Testis (tissue), 3 donors: ENCODE results near the gene ZCCHC14. TPM values are rescaled to one million over a fixed set of nuclear protein-coding genes. Genes with fewer than 3 reads are reported as not detected.
"Not testable (repeated sequence)": the region's sequence is repeated elsewhere in the genome, so short reads cannot be mapped to it uniquely, and the experiment has no call there.

ENCODE experiments used
- DNase-seq: peaks from one replicate; pipeline ENCODE4 v3.0.0-alpha.2; 2019
- H3K27ac ChIP-seq, 2 donors: fragments of 200-600 bp; sonication (generic); one replicate each; pipeline ENCODE4 v1.5.1; 2019
- H3K27me3 ChIP-seq: fragments of 200-600 bp; sonication (generic); one replicate; pipeline ENCODE4 v1.5.1; 2019
- H3K36me3 ChIP-seq: fragments of 200-600 bp; sonication (generic); one replicate; pipeline ENCODE4 v1.5.1; 2017; ENCODE audit warnings: low read depth; ENCODE audit errors: missing control alignments
- H3K4me1 ChIP-seq: fragments of 200-600 bp; sonication (generic); one replicate; pipeline ENCODE4 v1.5.1; 2019
- H3K4me3 ChIP-seq, 2 donors: fragments of 200-600 bp; sonication (generic); one replicate each; pipeline ENCODE4 v1.5.1; 2017 to 2019
- H3K9me3 ChIP-seq: fragments of 200-600 bp; sonication (generic); one replicate; pipeline ENCODE4 v1.5.1; 2017
- POLR2A ChIP-seq: fragments of 450-650 bp; IDR thresholded peaks from one replicate; pipeline ENCODE4 v1.6.1; 2017; ENCODE audit warnings: antibody characterized with exemption, mild to moderate bottlenecking, moderate library complexity
- WGBS, 2 donors: methylation state at CpG; one replicate each; pipeline ENCODE4 v1.1.5; 2018; 5-methylcytosine and 5-hydroxymethylcytosine counted together
- intact Hi-C: fragments of 100-400 bp; cut with DNase I; formaldehyde crosslinking; loops from one replicate; pipeline ENCODE4 v1.15.1; 2023; ENCODE audit warnings: low total_unique reads
- polyA plus RNA-seq: library from polyadenylated mRNA; stranded (reverse); fragments of 350-450 nt; fragmentation: Illumina TruSeq; extraction: RNeasy Lipid Tissue Mini Kit (QIAGEN cat#74804); gene quantifications from one replicate; pipeline ENCODE4 v1.2.3, GENCODE V29; 2014; ENCODE audit warnings: low read depth, low replicate concordance; ENCODE audit not compliant: insufficient read depth
- total RNA-seq, 2 donors: library from RNA; depleted of rRNA; stranded (reverse); fragments of >200 nt; gene quantifications; one replicate each; pipeline ENCODE4 v1.2.3, GENCODE V29; 2016
- TF ChIP-seq, protein P1 (sequence below), 3 experiments: fragments of 450-650 bp in 2 of 3; fragments of 200-600 bp in 1 of 3; sonication (generic) in 1 of 3; IDR thresholded peaks; one replicate each; pipeline ENCODE4 v1.5.1; 2016 to 2019; ENCODE audit warnings: antibody characterized with exemption in 3 of 3, mild to moderate bottlenecking in 2 of 3, moderate library complexity in 1 of 3

The ZCCHC14 gene
- total and polyA plus RNA-seq, 3 donors from 2014 or later, result 82.3 to 130 (median 94.0) TPM

DNA sequence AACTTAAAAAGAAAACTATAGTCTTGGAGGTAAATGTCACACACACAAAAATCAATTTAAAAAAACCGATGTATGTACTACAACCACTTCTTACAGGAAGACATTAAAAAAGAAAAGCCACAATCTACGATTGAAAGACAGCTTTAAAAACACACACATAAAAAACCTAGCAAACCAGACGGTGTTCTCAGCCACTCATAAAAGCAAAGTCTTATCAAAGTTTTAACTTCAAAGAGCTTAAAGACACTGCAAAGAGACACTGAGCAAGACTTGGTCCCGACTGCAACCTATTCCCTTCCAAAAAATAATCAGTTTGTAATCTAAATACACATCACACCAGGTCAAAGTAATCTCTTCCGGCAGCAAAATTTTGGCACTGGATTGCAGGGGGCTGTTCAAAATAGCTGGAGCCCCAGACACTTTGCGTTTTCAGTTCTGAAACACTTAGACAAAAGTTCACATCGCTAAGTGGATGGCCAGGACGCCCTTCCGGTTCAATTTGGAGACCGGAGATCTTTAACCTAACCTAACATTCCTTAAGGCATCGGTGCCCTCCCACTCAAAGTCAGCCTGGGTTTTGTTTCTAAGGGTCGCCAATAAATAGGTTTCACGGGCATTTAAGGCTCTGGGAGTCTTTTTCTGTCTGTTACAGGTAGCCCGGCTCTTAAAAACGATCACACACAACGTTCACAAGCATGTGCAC is 2.6 kb downstream of the ZCCHC14 start:
- H3K27me3 ChIP-seq, result no peaks in the 10 kb centered on the region
- H3K4me3 ChIP-seq, result peak overlapping the region; percentile 29 to 56
- intact Hi-C loops, result no loop called here
- TF ChIP-seq POLR2A, result no peak
- TF ChIP-seq, protein P1, sequence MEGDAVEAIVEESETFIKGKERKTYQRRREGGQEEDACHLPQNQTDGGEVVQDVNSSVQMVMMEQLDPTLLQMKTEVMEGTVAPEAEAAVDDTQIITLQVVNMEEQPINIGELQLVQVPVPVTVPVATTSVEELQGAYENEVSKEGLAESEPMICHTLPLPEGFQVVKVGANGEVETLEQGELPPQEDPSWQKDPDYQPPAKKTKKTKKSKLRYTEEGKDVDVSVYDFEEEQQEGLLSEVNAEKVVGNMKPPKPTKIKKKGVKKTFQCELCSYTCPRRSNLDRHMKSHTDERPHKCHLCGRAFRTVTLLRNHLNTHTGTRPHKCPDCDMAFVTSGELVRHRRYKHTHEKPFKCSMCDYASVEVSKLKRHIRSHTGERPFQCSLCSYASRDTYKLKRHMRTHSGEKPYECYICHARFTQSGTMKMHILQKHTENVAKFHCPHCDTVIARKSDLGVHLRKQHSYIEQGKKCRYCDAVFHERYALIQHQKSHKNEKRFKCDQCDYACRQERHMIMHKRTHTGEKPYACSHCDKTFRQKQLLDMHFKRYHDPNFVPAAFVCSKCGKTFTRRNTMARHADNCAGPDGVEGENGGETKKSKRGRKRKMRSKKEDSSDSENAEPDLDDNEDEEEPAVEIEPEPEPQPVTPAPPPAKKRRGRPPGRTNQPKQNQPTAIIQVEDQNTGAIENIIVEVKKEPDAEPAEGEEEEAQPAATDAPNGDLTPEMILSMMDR (IDR thresholded peaks at IDR 0.05), result no peak
- H3K27ac ChIP-seq, result no peak overlapping the region
- H3K9me3 ChIP-seq, result no peaks in the 10 kb centered on the region
- no peaks in the 10 kb centered on the region for H3K36me3 ChIP-seq
- H3K4me1 ChIP-seq, result peaks cover 54% of the 10 kb centered on the region
- DNase-seq, result peak; percentile 28
- WGBS, 2 donors, result 8 to 14% methylated on average over 16 of the region's 16 CpGs

DNA sequence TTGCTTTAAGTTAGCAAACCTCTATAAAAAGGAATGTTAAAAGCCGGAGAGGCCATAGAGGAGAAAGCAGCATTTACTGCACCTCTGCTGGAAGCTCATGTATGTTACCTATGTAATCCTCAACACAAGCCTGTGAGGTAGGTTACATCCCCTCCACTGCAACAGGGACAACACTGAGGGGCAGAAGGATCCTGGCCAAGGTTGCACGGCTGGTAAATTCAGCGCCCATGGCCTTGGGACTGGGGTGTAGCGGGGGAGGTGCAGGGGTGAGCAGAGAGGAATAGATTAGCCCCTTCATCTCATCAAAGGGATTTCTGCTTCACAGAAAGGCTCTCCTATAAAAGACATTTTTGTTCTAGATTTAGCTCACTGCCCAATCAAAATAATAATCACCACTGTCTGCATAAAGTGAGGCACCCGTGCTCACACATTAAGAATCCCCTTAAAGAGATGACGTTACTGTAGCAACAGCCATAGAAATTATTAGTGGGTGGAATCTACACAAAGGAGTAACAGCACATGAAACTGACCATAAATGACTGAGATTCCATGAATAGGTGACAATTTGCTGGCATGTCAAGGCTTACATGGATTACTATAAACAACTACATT is 3.3 kb downstream of the ZCCHC14 start:
- intact Hi-C loops, result no loop called here

DNA sequence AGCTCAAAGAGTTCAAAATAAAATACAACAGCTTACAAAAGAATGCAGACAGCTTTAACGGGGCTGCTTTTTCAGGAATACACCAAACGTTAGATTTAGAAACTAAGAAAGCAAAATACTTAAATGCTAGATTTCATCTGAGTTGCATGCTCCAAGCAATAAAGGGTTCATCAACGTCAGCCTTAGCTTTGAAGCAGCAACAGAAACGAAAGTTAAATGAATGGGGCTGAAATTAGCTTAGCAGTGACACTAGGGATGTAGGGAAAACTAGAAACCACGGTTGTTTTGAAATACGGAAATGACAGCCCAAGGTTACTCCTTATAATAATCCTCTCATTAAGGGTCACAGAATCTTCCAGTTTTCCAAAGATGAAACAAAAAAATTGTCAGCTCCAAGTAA is 3.9 kb downstream of the ZCCHC14 start:
- H3K36me3 ChIP-seq, H3K27ac ChIP-seq, H3K9me3 ChIP-seq, DNase-seq, H3K27me3 ChIP-seq, H3K4me3 ChIP-seq, intact Hi-C loops: not testable (repeated sequence)
- 21 to 22% methylated on average over 6 of the region's 6 CpGs for WGBS, 2 donors
- H3K4me1 ChIP-seq, result peaks cover 66% of the 10 kb centered on the region

More for the DNA sequence above, 3.3 kb downstream of the ZCCHC14 start:
- 33 to 41% methylated on average over 6 of the region's 6 CpGs for WGBS, 2 donors
- peak overlapping the region in 1 of 2 donors; percentile 56 for H3K4me3 ChIP-seq
- no peak for DNase-seq
- no peaks in the 10 kb centered on the region for H3K36me3 ChIP-seq
- H3K27me3 ChIP-seq, result no peaks in the 10 kb centered on the region
- H3K9me3 ChIP-seq, result no peaks in the 10 kb centered on the region
- peaks cover 61% of the 10 kb centered on the region for H3K4me1 ChIP-seq
- TF ChIP-seq, protein P1 (IDR thresholded peaks at IDR 0.05), result no peak
- no peak for TF ChIP-seq POLR2A
- H3K27ac ChIP-seq, result no peak overlapping the region

DNA sequence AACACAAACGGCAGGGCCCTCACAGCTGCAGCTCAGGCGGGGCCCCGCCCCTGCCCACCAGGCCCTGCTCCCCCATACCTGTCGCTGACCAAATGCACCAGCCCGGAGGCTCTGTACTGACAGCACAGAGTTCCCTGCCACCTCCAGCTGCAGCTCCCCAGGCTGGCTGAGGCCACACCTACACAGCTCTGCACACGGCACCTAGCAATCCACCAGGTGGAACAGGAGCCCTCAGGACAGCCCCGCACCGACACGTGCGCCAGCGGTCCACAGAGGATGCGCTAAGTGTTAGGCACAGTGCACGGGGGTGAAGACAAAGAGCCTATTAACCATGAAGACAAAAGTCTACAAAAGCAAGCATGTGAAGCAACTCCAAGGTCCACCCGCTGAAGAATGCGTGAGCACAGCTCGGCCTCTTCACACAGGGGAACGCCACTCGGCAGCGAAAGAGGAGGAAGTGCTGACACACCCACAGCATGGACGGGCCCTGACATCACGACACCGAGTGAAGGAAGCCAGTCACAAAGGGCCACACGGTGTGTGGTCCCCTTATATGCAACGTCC is 5.4 kb downstream of the ZCCHC14 start:
- H3K27me3 ChIP-seq, result no peaks in the 10 kb centered on the region
- intact Hi-C loops, result no loop called here
- no peaks in the 10 kb centered on the region for H3K9me3 ChIP-seq
- no peak for TF ChIP-seq POLR2A
- TF ChIP-seq, protein P1 (IDR thresholded peaks at IDR 0.05), result no peak
- H3K36me3 ChIP-seq, result no peaks in the 10 kb centered on the region
- WGBS, 2 donors, result 37 to 57% methylated on average over 14 to 24 of the region's 24 CpGs
- no peak overlapping the region for H3K4me3 ChIP-seq
- DNase-seq, result peak; percentile 59
- peaks cover 59% of the 10 kb centered on the region for H3K4me1 ChIP-seq
- peak overlapping the region in 1 of 2 donors; percentile 50 for H3K27ac ChIP-seq

DNA sequence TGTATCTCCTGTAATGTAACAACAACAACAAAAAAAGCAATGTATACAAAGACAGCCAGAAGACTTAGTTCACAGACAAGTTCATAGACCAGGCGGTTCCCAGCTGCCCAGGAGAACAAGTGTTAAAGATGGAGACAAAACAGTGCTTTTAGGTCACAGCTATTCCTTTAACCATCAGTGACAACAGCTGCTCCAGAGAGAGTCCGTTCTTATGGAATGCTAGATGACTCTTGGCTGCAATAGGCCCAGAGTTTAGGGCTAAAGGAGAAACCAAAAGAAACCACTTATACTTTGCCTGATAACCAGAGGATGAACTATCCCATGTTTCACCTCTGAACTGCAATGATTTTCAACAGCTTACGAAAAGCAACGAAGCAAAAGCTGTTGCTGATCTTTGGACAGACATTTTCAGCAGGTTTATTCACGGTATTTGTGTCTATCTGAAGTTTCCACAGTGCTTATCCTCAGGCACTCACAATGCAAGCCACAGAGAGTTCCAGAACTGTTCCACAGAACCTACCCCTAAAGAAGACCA is 6.0 kb downstream of the ZCCHC14 start:
- intact Hi-C loops, result no loop called here

More for the DNA sequence above, 6.0 kb downstream of the ZCCHC14 start:
- H3K27me3 ChIP-seq, result no peaks in the 10 kb centered on the region
- peaks cover 59% of the 10 kb centered on the region for H3K4me1 ChIP-seq
- TF ChIP-seq, protein P1 (IDR thresholded peaks at IDR 0.05), result no peak
- no peak for TF ChIP-seq POLR2A
- no peak for DNase-seq
- no peaks in the 10 kb centered on the region for H3K36me3 ChIP-seq
- WGBS, 2 donors, result 34 to 45% methylated on average over 5 of the region's 5 CpGs
- H3K27ac ChIP-seq, result peak overlapping the region in 1 of 2 donors; percentile 50
- no peaks in the 10 kb centered on the region for H3K9me3 ChIP-seq
- no peak overlapping the region for H3K4me3 ChIP-seq
